ENCODE results near the gene ARL2.

Gene ARL2

DNA sequence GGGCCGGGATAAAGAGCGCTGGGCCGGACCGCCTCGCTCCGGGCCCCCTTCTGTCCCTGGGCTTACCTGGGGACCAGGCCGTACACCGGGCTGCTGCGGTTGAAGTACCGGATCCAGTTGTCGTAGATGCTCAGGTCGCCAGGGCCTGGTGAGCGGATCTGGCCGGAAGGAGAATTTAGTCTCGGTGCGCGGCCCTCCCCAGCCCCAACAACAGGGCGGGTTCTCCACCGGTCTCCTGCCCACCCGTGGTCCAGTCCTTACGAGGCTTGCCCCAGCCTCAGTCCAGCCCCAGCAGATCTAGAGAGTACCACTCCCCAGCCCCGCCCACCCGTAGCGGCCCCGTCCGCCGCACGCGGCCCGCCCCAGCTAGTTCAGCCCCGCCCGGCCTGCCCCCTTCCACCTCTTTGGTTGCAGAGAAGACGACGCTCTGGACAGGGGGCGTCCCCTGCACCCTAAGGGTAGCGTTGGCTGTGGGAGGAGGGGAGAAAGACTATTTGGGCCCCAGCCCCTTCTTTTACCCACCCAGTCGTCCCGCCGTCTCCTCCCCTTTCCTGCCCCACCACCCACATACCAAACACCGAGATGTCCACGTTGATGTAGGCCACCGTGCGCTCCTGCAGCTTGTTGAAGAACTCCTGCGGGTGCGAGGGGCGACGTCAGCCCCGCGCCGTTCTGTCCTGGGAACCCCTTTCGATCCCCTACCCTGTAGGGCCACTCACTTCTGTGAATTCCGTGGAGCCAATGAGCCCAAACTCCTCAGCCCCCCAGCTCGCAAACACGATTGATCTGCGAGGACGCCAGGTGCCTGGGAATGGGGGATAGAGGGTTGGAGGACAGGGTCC lies 33.8 kb downstream of the ARL2 start:
- Histone ChIP-seq H4K20me1 (ENCODE audit: insufficient read depth, low read length) (no peaks in the 10 kb centered on the region), H3K4me2 (ENCODE audit: low read length) (no peak overlapping the region), H3K4me1 (ENCODE audit: low read length) (peaks cover 5% of the 10 kb centered on the region), H3K79me2 (ENCODE audit: low read length) (no peaks in the 10 kb centered on the region), H3K36me3 (replicated peaks; ENCODE audit: low read depth, low read length) (peaks cover 6% of the 10 kb centered on the region), H3K9me3 (ENCODE audit: insufficient read depth, low read length) (no peaks in the 10 kb centered on the region), H3K27me3 (ENCODE audit: low read depth, low read length) (no peaks in the 10 kb centered on the region; the same call in 1 of the 2 replicates), H3K4me3 (ENCODE audit: low read length) (no peak overlapping the region), H3K9ac (ENCODE audit: low read length) (no peak overlapping the region), H3K27ac (ENCODE audit: low read length) (no peak overlapping the region), H2AFZ (ENCODE audit: low read depth, low read length) (no peak overlapping the region)
- TF ChIP-seq EZH2phosphoT487 (IDR thresholded peaks at IDR 0.05; ENCODE audit: low read depth), result no peak
- TF ChIP-seq, protein P1, sequence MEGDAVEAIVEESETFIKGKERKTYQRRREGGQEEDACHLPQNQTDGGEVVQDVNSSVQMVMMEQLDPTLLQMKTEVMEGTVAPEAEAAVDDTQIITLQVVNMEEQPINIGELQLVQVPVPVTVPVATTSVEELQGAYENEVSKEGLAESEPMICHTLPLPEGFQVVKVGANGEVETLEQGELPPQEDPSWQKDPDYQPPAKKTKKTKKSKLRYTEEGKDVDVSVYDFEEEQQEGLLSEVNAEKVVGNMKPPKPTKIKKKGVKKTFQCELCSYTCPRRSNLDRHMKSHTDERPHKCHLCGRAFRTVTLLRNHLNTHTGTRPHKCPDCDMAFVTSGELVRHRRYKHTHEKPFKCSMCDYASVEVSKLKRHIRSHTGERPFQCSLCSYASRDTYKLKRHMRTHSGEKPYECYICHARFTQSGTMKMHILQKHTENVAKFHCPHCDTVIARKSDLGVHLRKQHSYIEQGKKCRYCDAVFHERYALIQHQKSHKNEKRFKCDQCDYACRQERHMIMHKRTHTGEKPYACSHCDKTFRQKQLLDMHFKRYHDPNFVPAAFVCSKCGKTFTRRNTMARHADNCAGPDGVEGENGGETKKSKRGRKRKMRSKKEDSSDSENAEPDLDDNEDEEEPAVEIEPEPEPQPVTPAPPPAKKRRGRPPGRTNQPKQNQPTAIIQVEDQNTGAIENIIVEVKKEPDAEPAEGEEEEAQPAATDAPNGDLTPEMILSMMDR (IDR thresholded peaks at IDR 0.05; ENCODE audit: low read depth, low read length), result no peak

DNA sequence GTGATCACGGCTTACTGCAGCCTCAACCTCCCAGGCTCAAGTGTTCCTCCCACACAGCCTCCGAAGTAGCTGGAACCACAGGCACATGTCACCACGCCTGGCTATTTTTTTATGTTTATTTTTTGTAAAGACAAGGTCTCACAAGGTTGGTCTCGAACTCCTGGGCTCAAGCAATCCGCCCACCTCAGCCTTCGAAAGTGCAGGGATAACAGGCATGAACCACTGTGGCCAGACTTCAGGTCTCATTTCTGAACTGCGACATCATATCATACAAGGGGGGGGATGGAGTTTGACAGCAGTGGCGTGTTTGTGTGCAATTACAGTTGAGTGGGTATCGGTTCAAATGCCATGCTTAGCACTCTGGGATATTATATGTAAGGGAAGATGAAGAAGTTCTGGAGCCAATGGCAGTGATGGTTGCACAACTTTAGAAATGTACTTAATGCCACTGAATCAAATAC lies 37.5 kb downstream of the ARL2 start:
- Histone ChIP-seq H3K79me2 (ENCODE audit: low read length) (no peaks in the 10 kb centered on the region), H3K9me3 (ENCODE audit: insufficient read depth, low read length) (no peaks in the 10 kb centered on the region), H3K9ac (ENCODE audit: low read length) (no peak overlapping the region), H3K4me1 (ENCODE audit: low read length) (peaks cover 35% of the 10 kb centered on the region), H3K27ac (ENCODE audit: low read length) (no peak overlapping the region), H3K4me2 (ENCODE audit: low read length) (0 out of 2 replicates have a peak overlapping the region, but pooled peaks have one; percentile 6), H4K20me1 (ENCODE audit: insufficient read depth, low read length) (no peaks in the 10 kb centered on the region), H2AFZ (ENCODE audit: low read depth, low read length) (no peak overlapping the region), H3K27me3 (ENCODE audit: low read depth, low read length) (no peaks in the 10 kb centered on the region; the same call in 1 of the 2 replicates), H3K4me3 (ENCODE audit: low read length) (no peak overlapping the region), H3K36me3 (replicated peaks; ENCODE audit: low read depth, low read length) (no peaks in the 10 kb centered on the region)
- TF ChIP-seq, protein P1 (IDR thresholded peaks at IDR 0.05; ENCODE audit: low read depth, low read length), result no peak
- no peak for TF ChIP-seq EZH2phosphoT487 (IDR thresholded peaks at IDR 0.05; ENCODE audit: low read depth)

DNA sequence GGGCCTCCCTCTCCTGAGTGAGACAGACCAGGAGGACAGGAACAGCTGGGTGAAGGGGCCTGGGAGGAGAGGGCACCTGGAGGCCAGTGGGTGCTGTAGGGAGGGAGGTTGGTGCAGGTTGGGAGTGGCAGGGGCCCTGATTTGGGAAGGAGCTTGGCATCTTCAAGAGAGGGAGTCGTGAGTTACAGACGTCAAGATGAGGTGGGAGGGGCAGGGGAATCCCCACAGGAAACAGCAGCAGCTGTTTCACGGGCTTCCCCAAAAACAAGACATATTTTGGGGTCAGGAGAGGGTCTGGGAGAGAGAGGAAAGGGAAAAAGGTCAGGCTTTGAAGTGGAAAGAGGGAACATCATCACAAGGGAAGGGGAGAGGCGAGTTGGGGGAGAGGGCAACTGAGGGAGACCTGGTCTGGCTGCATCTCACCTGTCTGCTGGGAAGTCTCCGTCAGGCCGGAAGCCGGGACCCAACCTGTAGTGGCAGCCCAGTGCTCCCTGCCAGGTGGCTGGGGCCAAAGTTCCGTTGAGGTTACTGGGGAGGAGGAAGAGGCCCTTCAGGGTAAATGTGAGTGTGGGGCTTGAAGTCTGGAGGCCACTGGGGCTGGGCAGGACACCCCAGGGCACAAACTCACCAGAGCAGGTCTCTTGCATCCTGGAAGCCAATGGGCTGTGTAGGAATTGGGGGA lies 40.0 kb downstream of the ARL2 start:
- Histone ChIP-seq H3K4me3 (ENCODE audit: low read length) (no peak overlapping the region), H3K9ac (ENCODE audit: low read length) (no peak overlapping the region), H3K4me2 (ENCODE audit: low read length) (peak overlapping the region; percentile 21)

More for the DNA sequence above, 40.0 kb downstream of the ARL2 start:
- Histone ChIP-seq H3K9me3 (ENCODE audit: insufficient read depth, low read length) (no peaks in the 10 kb centered on the region), H3K27me3 (ENCODE audit: low read depth, low read length) (no peaks in the 10 kb centered on the region; the same call in 1 of the 2 replicates), H3K27ac (ENCODE audit: low read length) (no peak overlapping the region), H3K36me3 (replicated peaks; ENCODE audit: low read depth, low read length) (no peaks in the 10 kb centered on the region), H2AFZ (ENCODE audit: low read depth, low read length) (no peak overlapping the region), H3K79me2 (ENCODE audit: low read length) (no peaks in the 10 kb centered on the region), H4K20me1 (ENCODE audit: insufficient read depth, low read length) (no peaks in the 10 kb centered on the region), H3K4me1 (ENCODE audit: low read length) (peaks cover 41% of the 10 kb centered on the region)
- TF ChIP-seq EZH2phosphoT487 (IDR thresholded peaks at IDR 0.05; ENCODE audit: low read depth), result no peak
- TF ChIP-seq, protein P1 (IDR thresholded peaks at IDR 0.05; ENCODE audit: low read depth, low read length), result no peak

Data from OCI-LY3 (cell line).